NCI-H2196 treated with DMSO at 0.1 percent for 48 hours (cell line): ENCODE data around the gene SP1.
A peak's percentile ranks its signal among the peaks of the same experiment; 100 is the strongest.
"Not testable (repeated sequence)": the region's sequence is repeated elsewhere in the genome, so short reads cannot be mapped to it uniquely, and the experiment has no call there.

ENCODE experiments used
- DNase-seq: peaks from one replicate; lab custom pipeline; 2025; ENCODE audit not compliant: unreplicated experiment; lab: John Stamatoyannopoulos, UW

SP1 gene

DNA sequence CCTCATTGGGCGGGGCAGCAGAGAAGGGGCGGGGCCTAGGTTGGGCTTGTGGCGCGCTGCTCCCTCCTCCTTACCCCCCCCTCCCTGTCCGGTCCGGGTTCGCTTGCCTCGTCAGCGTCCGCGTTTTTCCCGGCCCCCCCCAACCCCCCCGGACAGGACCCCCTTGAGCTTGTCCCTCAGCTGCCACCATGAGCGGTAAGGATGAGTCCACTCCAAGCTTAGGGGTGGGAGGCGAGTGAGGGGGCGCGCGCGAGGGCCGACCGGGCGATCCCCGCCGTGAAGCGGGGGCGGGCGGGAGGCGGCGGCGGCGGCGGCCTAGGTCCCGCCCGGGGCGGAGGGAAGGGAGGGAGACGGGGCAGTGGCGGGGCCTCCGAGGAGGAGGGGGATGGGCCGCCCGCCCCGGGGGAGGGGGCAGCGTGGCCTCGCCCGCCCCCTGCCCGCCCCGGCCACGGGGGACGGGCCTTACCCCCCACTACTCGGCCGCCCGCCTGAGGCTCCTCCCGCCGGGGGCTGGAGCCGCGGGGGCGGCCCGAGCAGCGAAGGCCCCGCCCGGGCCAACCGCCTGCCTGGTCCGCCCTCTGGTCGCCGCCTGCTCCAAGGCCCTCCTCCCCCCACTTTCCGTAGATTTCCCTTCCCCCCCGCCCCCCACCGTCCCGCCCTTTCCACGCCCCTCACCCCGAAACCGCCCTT is at the start of gene SP1:
Gene SP1, plus strand, starts transcription at position 73 of the 690 bp plus-strand sequence. Its CDS starts 116 bp downstream, at position 189.
- peak; percentile 91 for DNase-seq

DNA sequence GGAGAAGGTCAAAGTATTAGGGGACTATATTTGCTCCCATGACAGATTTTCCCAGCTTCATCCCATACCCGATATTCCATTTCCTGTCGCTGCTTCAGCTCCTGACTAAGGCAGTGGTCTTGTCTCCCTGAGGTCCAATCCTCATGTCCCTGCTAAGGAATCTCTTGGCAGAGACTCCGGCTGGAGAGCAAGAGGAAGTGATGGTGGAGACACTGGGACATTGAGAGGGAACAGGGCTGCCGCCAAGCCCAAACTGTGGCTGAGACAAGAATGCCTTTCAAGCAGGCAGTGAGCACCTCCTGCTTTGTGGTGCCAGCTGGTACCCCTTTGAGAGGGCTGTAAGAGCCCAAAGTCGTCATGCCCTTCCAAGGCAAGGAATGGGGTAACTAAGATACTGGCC is 49.3 kb upstream of the SP1 start:
- no peak for DNase-seq

DNA sequence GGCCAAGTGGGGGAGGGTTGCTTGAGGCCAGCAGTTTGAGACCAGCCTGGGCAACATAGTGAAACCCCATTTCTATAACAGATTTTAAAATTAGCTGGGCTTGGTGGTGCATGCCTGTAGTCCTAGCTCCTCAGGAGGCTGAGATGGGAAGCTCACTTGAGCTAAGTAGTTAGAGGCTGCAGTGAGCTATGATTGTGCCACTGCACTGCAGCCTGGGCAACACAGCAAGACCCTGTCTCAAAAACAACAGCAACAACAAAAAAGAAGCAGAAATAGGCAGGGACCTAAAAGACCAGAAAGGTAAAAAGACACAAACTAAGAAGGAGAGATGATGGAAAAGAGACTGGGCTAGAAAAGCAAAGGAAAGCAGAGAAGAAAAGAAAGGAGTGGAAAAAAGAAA is 47.6 kb upstream of the SP1 start:
- DNase-seq: not testable (repeated sequence)

DNA sequence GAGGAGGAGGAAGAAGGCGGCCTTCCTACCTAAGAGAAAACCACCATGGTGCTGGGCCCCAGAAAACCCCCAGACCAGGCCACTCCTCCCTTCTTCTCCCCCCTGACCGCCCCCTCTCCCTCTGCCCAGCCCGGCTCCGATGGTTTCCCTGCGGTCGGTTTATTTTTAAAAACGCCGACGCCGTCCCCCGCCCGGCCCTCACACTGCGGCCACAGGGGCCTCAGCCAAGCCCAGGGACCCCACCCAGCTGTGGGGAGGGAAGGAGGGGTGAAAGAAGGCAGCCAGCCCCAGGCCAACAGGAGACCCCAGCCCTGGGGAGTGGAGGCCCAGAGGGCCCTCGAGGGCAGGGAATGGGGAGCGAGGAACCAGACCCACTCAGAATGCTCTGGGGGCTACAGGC is 47.2 kb upstream of the SP1 start:
- DNase-seq: no peak

DNA sequence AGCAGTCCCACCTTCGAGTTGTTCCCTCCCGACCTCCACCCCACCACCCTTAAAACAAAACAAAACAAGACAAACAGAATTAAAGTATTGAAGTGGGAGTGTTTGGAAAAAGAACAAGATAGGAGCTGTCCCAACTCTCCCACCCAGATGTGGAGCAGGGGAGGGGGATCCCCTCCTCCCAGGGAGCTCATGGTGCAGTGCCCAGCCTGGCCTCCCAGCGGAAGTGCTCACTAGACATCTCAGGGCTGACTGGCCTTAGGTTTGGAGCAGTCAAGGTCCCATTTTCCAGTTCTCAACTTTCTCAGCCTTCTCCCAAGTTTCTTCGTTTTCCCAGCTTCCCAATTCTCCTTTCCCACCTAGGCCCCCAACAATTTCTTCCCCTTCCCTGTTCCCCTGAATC is 46.7 kb upstream of the SP1 start:
- DNase-seq: no peak

DNA sequence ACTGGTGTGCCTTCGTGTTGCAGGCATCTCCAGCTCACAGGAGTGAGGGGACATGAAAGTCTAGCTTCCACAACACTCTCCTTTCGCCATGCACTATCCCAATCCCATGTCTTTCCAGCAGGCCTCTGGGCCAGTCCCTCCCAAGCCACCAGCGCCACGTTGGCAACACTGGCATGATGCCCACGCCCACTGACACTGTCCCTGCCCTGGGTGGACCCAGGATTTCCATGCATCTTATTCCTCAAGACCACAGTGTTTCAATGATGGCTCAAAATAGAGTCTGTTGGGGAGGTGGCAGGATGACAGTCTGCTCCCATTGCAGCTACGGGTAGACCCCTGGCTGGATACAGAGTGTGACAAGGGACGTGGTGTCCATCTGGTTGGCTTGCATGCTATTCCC is 46.1 kb upstream of the SP1 start:
- no peak for DNase-seq

DNA sequence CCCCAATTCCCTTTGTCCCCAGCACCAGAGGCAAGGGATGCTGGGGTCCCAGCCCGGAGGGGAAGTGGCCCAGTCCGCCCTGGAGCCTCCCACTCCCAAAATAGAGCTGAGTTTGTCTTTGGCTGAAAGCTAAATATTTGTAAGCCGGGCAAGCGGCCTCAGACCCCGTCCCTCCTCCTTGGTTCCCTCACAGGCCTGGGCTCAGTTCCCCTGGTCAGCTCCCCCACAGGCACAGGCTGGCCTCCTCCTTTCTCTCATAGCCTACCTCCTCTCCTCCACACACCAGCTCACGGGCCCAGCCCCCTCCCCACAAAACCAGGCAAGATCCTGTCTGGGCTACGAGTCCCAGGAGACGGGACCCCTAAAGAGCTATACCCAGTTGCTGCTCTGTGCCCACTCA is 45.2 kb upstream of the SP1 start:
- DNase-seq: no peak

DNA sequence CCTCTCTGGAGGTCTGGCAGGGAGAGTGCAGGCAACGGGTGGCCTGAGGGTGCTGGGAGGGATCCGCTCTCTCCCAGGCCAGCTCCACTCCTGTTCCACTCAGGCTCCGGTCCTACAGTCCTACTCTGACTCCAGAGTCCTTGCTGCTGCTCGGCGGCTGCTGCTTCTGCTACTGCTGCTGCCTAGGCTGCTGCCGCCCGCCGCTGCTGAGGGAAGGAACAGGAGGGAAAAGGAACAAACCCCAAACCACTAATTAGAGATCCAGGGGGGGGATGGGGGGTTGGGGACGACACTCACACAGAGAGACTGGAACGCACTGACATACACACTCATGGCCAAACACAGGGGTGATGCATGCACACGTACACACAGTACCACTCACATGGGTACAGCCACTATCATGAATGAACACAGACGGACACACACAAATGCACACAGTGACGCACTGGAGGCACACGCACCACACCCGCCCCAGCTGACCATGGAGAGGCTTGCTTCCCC is 43.7 kb upstream of the SP1 start, which contains the start of gene SP7:
Gene SP7, minus strand, starts transcription at position 174 of the 501 bp plus-strand sequence. CDS start 708 bp downstream, outside the sequence.
- DNase-seq: no peak

DNA sequence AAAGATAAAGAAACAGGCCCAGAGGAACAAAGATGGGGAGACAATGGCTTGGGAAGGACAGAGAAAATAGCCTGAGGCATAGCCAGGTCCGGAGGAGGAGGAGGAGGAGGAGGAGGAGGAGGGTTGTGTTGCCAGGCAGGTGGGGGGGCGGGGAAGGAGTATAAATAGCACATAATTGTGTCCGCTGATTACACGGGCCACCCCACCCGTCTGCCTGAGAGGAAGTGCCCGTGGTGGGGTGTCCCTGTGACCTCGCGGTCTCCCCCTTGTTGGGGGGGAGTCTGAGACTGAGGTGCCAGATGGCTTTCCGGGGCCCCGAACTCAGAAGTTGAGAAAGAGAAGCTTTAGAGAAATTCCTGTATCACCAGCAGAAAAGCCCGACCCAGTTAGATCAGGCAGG is 42.0 kb upstream of the SP1 start:
- DNase-seq: no peak

DNA sequence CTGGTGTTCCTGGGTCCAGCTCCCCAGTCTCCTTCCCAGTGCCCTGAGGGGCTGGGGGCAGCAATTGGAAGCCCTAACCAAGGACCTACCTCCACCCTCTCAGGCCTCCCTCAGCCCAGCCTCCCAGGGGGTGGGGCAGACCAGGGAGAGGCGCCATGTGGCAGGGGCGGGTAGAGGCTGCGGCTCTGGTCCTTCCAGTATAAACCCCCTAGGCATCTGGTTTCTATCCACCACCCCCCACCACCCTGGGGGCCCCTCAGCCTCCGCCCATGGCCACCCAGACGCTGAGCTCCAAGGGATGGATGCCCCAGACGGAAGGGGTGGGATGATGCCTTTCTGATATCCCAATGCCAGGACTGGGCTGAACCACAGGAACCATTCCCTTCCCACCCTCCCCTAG is 41.1 kb upstream of the SP1 start:
- no peak for DNase-seq

DNA sequence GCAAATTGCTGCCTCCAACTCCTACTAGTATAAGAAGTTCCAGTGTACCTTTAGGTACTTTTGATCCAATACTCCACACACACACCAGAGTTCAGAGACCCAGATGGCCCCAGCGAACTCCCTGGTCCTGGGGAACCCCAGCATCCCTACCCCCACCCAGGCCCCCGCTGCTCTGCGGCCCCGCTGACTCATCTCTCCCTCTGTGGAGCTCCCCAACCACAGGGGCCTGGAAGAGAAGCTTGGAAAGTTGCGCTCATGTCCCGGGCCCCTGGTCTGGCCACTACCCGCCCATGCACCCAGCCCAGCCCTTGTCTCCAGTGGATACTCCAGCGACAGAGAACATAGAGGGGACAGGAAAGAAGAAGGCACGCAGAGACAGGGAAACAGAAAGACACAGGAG is 39.6 kb upstream of the SP1 start:
- no peak for DNase-seq

DNA sequence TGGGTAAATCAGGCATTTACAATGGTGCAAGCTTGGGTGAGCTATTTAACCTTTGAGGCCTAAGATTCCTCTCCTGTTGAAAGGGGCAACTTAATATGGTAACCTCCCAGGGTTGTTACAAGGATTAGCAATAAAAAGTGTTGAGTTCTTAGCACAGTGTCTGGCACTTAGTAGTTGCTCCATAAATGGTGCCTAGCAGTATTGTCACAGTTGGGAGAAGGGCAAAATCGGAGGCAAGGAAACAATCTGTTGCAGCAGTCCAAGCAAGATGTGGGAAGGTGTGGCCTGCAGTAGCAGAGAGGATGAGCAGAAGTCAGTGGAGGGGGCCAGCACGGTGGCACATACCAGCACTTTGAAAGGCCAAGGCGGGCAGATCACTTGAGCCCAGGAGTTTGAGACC is 36.5 kb upstream of the SP1 start:
- DNase-seq: no peak

DNA sequence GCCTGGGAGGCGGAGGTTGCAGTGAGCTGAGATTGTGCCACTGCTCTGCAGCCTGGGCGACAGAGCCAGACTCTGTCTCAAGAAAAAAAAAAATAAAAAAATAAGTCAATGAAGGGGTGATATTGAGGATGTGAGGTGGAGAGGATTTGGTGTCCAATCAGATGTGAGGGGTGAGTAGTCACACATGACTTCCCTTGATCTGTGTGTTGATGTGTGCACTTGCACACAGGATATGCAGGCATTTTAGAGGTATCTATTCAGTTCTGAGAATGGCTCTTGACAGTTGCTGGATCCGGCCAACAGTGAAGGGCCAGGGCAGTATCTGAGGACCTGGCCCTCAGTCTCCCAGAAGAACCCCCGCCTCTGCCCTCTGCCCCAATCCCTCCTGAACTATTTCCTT is 36.0 kb upstream of the SP1 start:
- no peak for DNase-seq

DNA sequence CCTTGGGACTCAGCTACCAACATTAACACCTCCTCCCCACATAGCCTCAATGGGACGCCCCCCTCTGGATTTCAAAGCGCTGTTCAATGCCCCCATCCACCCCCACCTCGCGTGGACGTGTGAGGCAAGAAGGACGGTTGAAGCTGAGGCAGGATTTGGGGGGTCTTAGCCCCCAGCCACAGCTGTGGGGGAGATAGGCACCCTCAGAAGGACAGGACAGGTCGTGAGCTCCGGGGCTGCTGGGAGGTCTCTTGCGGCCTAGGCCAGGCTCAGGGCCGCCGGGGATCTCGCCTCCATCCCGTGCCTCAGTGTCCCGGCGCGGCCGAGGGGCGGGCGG is 35.5 kb upstream of the SP1 start:
- DNase-seq: no peak

DNA sequence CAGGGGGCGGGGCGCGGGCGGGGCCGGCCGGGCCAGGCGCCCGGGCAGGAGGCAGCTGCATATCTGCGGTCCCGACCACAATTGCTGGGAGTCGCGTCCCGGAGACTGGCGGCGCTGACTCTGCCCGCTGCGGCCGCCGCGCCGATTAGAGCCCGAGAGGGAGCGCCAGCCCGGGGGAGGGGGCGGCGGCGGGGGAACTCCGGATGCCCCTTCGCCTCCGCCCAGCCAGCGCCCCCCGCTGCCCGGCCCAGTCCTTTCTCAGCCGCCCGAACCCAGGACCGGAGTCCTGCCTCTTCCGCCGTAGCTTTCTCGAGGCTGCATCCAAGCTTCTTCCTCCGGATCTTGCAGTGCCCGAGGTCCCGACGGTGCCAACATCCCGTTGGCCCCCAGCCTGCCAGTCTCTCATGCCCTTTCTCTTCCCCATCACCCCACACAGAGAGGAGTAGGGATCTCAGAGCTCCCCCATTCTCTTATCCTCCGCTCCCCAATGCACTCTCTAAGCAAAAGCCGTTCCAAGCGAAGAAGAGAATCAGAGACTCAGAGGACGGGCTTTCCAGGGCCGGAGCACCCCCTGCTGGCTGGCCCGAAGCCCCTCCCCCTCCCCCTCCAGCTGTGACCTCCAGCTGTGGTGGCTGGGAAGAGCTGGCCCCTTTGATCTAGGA is 35.0 kb upstream of the SP1 start:
- DNase-seq: peak; percentile 36

DNA sequence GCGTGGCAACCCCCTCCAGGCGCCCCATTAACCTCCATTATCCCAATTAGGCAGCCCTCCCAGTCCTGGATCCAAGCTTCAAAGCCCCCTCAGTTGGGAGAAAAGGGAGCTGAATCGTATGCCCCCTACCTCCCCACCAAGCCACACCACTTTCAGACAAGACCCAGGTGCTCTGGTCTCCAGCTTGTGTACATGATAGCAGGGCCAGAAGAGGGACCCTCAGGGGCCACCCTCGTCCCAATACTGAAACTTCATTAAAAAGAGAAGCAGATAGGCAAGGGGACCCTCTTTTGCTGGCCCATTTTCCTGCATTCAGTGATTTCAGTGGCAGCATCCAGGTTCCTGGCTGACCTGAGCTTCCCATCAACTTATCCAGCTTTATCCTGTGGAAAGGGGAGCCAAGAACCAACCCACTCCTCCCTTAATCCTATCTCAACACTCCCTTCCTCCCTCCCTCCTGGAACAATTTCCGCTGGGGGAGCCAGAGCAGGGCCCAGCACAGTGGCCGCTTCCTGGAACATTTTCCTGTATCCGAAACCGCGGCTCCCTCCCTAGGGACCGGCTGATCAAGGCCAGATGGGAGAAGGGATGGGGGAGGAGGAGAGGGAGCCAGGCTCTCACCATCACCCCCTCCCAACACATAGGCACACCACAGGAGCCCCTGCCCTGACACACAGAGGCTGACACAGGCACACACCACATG is 34.3 kb upstream of the SP1 start:
- no peak for DNase-seq

DNA sequence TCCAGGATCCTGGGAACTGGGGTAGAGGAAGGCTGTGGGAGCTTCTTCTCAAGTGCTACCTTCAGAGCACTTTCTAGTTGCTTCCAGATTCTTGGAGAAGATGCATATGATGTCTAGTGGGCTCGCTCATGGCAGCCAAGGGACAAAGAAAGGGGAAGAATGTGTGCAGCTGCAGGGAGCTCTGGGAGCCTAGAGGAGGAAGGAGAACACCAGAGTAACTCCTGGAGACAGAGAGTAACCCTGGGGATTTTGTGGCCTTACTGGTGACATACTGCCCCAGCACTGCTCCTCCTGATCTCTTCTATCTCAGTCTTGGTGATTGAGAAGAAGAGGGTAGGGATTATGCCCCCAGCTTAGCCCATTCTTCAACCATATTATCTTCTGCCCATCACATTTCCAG is 33.5 kb upstream of the SP1 start:
- DNase-seq: no peak

DNA sequence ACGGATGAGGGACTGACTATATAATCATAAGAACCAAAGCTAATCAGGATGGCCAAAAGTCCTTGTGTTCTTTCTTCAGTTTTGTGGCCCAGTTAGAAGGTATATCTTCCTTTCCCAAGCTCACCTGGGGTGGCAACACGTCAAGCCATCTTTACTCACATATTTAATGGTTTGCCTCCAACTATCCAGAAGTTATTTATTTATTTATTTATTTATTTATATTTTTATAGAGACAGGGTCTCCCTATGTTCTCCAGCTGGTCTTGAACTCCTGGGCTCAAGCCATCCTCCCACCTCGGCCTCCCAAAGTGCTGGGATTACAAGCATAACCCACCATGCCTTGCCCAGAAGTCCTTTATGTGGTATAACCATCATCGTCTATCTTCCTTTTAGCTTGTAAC is 32.1 kb upstream of the SP1 start:
- no peak for DNase-seq

DNA sequence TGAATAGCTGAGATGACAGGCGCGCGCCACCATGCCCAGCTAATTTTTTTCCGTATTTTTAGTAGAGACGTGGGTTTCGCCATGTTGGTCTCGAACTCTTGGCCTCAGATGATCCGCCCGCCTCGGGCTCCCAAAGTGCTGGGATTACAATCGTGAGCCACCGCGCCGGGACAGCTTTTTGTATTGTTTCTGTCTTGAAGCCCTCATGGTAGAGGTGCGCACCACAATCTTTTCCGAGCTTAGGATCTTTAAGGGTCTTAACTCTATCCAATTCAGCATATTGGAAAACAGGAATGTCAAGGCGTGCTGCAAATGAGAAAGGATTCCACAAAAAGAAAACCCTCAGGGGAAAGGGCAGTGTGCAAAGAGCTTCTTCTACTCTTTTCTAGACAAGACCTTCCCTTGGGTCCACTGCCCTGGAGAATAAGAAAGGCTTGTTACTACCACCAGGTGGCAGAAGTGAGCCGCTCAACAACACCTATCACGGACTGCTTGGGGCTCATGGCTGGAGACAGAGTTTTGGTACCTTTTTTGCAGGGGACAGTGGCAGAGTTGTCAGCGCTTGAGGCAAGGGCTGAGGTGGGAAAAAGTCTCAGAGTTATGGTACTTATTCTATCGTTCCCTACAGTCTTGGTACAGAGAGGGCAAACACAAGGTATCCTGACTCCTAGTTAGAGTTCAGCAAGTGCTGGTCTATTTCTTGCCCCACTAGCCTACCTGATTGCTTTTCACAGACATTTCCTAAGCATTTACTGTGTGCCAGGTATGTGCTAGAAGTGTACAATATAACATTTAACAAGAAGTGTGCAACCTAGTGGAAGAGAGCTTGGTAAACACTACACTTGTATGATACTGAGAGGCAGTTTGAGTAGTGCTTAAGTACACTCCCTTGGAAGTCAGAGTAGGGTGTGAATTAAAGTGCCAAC is 27.4 kb upstream of the SP1 start:
- peak; percentile 52 for DNase-seq

DNA sequence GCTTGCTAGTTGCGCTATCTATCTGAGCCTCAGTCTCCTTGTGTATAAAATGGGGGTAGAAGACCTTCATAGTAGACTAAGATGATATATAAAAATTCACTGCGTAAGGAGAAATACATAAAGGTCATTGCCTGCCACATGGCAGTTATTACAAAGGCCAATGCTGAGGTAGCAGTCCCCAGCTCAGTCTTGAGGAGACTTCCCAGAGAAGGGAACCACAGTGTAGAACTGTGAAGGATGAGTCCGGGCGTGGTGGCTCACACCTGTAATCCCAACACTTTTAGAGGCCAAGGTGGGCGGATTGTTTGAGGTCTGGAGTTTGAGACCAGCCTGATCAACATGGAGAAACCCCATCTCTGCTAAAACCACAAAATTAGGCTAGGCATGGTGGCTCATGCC is 26.7 kb upstream of the SP1 start:
- DNase-seq: no peak

DNA sequence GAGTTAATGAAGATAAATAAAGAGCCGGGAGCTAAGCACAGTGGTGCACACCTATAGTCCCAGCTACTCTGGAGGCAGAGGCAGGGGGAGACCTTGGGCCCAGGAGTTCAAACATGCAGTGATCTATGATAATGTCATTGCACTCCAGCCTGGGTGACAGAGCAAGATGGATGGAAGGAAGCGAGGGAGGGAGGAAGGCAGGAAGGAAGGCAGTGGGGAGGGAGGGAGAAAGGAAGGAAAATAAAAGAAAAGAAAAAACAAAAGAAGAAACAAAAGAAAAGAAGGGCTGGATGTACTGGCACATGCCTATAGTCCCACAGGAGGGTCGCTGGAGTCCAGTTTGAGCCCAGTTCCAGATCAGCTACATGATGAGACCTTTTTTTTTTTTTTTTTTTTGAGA is 24.9 kb upstream of the SP1 start:
- DNase-seq: no peak
